8988T (cell line): ENCODE data around the gene MAP2K3.

Experiments
- DNase-seq: peaks from one replicate; pipeline ENCODE4 v3.0.0; 2011

Gene MAP2K3

GRCh38 chr17:21284319-21285163 is at the start of gene MAP2K3:
MAP2K3 (plus strand) TSS chr17:21284711; CDS start chr17:21284921, 210 bp downstream.
- DNase-seq = peak; percentile 94

DNA sequence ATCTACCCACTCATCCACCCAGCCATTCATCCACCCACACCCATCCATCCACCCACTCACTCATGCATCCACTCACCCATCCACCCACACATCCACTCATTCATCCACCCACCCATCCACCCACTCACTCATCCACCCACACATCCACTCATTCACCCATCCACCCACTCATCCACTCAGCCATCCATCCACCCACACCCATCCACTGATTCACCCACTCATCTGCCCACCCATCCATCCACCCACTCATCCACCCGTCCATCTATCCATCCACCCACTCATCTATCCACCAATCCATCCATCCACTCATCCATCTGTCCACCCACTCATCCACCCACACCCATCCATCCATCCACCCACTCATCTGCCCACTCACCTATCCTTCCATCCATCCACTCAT is 48.6 kb upstream of the MAP2K3 start:
- DNase-seq = no peak

- no peak for DNase-seq
Measured at GRCh38 chr17:21239680-21240368, 44.7 kb upstream of the MAP2K3 start.

- DNase-seq = no peak
Measured at GRCh38 chr17:21240369-21241055, 44.0 kb upstream of the MAP2K3 start.

- no peak for DNase-seq
Measured at GRCh38 chr17:21241564-21241963, 42.9 kb upstream of the MAP2K3 start.

DNA sequence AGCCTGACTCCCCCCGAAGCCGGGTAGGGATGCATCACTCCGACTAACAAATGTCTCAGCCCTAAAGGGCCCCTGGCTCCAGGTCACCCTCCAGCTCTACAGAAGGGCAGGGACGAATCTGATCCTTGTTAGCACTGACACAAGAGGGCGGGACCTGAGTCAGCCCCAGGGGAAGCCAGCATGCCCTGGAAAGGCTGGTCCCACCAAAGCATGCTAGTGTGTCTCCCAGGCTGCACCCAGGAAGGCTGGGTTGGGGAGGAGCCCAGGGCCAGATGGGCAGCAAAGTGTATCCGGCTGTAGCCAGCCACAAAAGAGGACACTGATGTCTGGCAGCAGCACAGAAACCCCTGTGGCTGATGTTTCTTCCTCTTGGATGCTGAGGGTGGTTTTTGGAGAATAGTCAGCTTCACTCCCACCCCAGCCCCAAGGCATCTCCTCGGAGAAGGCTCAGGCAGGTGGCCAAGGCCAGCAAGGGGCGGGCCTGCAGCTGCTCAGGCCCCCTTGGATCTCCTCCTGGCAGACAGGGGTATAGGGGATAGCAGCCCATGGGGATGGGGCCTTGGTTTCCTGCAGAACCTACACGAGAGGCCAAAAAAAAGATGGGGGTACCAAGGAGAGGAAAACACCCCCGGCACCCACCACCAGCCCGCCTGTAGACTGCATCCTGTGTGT is 42.3 kb upstream of the MAP2K3 start:
- no peak for DNase-seq

DNA sequence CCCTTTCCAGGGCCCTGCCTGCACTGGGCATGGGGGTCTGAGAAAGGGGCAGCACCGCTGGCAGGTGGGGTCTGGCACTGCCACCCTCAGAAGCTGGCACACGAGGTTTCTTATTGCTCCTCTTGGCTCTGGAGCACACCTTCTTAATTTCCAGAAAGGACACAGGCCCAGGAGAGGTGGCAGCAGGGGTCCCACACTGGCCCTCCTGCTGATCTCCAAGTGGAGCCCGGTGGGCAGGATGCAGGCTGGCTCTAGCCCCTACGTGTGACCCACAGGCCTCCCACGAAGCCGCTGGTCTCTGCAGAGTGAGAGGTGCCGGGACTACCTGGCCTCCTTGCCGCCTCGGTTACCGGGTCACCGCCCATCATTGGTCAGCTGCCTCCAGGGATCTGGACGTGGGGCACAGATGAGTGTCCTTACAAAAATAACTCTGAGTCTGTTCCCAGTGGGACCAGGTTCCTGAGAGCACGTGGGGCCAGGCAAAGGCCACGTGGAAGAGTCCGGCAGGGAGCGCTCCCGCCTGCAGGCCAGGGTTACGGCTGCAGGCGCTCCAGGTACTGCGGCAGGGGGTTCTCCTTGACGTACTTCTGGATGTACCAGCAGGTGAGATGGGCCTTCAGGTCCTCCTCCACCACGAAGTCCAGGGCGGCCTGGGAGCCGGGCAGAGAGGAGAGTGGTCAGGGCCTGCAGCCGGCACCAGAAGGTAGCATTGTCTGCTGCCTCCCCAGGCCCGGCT is 41.6 kb upstream of the MAP2K3 start:
- DNase-seq = no peak

DNA sequence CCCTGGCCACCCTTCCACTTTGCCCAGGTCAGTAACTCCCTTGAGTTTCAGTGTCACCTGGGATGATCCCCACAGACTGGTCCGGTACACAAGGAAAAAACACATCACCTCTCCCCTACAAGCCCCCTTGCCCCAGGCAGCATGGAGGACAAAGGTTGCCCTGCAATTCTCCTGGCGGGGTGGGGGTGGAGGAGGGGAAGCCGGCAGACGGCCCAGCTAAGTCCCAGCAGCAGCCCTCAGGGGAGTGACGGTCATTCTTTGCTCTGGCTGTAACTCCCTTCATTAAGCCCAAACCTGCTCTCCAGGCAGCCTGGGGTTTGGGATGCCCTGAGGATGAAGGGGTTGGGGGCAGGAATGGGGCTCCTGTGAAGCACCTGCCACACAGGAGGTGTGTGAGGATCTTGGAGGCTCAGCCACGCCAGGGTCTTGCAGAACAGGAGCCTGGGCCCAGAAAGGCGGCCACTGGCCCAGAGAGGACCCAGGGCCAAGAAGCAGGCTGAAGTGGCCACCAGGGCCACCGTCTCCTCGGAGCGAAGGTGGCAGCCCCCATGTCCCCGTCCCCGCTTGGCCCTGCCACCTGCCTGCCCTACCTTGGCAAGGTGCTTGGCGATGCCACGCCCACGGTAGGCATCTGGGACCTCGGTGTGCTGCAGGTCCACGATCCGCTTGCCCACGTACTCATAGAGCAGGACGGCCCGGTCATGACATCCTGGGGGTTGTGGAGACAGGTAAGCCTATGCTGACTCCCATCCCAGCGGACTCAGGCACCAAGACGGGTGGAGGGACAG is 40.8 kb upstream of the MAP2K3 start:
- no peak for DNase-seq

- no peak for DNase-seq
Measured at GRCh38 chr17:21245639-21246084, 38.8 kb upstream of the MAP2K3 start.

GRCh38 chr17:21246698-21247097 is 37.8 kb upstream of the MAP2K3 start:
- DNase-seq = no peak

DNA sequence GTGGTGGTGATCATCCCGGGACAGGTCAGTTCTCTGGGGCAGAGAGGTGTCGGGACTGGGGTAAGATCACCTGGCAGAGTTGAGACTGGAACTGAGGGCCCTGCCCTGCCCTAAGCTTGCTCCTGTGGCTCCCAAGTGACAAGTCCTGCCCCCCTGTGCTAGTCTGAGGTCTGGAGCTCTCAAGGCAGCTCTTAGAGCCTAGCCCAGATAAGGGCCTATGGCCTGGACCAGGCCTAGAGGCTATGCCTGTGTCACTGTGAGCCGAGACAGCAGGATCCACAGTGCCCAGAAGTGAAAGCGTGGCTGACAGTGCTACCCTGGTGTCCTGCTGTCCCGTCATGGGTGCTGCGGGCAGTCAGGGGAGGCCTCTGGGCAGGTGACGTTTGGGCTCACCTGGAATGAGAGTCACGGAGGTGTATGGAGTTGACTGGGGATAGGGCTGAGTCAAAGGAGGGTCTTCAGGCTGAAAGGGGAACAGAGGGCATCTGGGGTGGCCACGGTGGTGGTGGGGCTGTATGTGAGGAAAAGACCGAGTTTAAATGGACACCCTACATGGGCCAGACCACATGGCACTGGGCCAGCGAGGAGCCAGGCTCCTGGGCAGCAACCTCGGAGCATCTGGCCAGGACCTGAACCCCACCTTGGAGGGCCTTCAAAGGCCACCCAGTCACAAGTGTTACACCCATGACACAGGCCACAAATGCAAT is 36.8 kb upstream of the MAP2K3 start:
- DNase-seq = no peak

DNA sequence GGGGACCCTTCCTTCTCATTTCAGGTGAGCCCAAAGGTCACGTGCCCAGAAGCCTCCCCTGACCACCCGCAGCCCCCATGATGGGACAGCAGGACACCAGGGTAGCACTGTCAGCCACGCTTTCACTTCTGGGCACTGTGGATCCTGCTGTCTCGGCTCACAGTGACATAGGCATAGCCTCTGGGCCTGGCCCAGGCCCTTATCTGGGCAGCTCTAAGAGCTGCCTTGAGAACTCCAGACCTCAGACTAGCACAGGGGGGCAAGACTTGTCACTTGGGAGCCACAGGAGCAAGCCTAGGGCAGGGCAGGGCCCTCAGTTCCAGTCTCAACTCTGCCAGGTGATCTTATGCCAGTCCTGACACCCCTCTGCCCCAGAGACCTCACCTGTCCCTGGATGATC is 36.0 kb upstream of the MAP2K3 start:
- DNase-seq = no peak

GRCh38 chr17:21249086-21249795 is 35.3 kb upstream of the MAP2K3 start:
- DNase-seq = no peak

DNA sequence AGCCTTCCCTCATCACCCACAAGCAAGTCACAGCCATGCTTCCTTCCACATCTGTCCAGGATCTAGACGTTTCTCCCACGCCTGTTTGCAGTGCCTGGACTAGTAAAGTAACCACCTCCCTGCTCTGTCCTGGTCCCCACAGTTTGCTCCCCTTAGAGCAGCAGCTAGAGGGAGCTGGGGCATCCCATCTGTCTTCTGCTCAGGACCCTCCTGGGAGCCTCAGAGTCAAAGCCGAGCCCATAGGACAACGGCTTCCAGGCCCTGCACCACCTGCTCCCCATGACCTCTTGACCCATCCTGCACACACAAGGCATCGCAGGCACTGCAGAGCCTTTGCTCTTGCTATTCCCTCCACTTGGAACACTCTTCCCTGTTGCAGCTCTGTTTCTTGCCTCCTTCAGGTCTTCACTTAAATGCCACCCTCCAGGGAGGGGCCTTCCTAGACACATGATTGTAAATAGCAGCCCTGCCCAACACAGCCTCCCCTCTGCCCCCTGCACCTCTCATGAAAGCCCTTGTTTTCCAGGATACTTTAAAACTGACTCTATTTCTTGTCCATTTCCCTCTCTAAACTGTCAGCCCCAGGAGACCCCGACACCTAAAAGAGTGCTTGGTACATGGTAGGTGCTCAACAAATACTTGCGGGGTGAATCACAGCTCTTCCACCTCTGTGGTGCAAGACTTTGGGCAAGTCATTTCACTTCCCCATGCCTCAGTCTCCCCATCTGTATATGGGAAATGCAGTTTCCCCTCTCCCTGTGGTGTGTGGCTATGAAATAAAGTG is 34.4 kb upstream of the MAP2K3 start:
- no peak for DNase-seq

- no peak for DNase-seq
Measured at GRCh38 chr17:21250854-21251253, 33.7 kb upstream of the MAP2K3 start.

- DNase-seq = no peak
Measured at GRCh38 chr17:21251337-21252010, 33.0 kb upstream of the MAP2K3 start.

GRCh38 chr17:21252289-21252795 is 32.2 kb upstream of the MAP2K3 start:
- DNase-seq = no peak
